ENCODE data around the gene RNF11.

GRCh38 chr1:51214615-51215131, 21.4 kb upstream of the RNF11 start:
- TF ChIP-seq, protein P1, sequence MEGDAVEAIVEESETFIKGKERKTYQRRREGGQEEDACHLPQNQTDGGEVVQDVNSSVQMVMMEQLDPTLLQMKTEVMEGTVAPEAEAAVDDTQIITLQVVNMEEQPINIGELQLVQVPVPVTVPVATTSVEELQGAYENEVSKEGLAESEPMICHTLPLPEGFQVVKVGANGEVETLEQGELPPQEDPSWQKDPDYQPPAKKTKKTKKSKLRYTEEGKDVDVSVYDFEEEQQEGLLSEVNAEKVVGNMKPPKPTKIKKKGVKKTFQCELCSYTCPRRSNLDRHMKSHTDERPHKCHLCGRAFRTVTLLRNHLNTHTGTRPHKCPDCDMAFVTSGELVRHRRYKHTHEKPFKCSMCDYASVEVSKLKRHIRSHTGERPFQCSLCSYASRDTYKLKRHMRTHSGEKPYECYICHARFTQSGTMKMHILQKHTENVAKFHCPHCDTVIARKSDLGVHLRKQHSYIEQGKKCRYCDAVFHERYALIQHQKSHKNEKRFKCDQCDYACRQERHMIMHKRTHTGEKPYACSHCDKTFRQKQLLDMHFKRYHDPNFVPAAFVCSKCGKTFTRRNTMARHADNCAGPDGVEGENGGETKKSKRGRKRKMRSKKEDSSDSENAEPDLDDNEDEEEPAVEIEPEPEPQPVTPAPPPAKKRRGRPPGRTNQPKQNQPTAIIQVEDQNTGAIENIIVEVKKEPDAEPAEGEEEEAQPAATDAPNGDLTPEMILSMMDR (IDR thresholded peaks at IDR 0.05): no peak
- TF ChIP-seq POLR2A (IDR thresholded peaks at IDR 0.05): no peak

All from prostate gland (tissue), 2 donors.